HG03139 (cell line): ENCODE results near the gene PREPL.

Source experiments
- ATAC-seq: cut with Tn5 transposase; IDR thresholded peaks from one replicate; pipeline ENCODE4 v1.9.1; 2021; ENCODE audit not compliant: unreplicated experiment

PREPL gene

GRCh38 chr2:44297431-44297830 lies 63.9 kb downstream of the PREPL start:
- no peak for ATAC-seq

DNA sequence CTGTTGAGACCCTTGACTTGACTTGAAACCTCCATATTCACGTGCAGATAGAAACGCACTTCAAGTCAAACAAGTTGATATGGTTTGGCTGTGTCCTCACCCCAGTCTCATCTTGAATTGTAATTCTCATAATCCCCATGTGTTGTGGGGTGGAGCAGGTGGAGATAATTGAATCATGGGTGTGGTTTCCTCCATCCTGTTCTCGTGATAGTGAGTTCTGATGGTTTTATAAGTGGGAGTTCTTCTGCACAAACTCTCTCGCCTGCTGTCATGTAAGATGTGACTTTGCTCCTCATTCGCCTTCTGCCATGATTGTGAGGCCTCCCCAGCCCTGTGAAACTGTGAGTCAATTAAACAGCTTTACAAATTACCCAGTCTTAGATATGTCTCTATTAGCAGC lies 64.6 kb downstream of the PREPL start:
- no peak for ATAC-seq

- no peak for ATAC-seq
Measured at GRCh38 chr2:44295633-44296359, 65.5 kb downstream of the PREPL start.

DNA sequence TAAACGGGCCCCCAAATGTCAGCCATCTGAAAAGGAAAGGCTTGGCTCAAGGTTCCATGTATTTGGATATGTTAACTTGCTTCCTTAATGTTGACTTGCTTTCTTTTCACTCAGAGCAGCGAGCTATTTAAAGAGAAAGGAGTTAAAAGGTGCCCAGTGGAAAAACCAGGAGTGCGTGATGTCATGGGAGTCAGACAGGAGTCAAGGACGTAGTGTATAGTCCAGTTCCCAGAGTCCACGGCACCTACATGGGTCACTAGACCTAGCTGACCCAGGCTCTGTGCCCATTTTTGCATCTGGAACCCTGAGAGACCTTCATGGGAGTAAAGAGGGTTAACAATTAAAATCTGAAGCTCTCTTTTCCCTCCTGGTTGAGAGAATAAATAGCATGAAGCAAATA lies 66.2 kb downstream of the PREPL start:
- no peak for ATAC-seq

DNA sequence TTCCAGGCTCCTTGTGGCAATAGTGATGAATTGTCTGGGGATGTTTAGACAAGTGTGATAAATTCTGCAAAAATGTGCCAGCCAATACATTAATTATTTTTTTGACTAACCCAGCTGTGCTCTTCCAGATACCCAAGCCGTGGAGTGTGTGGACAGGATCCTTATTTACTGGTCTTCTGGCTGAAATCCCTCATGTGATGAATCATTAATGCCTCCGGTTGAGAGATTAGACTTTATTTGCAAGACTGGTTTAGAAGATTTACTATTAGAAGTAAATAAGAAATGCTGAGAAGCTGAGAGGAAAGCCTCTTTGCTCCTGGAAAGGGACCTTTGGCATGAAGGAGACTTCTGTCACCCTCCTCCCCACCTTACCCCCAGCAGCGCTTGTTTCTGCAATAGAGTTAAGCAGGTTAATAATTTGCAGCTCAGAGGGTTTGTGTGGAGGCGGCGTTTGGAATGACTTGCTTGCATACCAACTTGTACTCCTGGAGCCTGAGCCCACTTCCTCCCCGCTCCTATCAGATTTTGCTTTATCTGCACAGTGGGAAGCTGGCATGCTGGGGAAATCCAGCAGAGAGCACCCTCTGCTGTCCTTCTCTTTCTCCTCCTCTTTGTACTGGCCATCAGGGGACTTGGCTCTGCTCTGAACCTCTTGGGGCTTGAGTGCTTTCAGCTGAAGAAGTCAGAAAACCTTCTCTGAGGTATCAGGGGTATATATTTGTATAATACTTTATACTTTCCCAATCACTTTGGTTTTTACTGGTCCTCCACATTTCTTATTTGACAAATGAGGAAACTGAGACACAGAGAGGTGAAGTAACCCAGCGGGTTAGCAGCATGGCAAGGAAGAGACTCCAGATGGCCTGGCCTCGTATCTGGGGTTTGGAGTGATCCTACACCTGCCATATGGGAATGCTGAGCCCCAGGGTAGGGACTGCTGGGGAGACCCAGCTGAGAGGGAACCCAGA lies 69.7 kb downstream of the PREPL start:
- no peak for ATAC-seq

DNA sequence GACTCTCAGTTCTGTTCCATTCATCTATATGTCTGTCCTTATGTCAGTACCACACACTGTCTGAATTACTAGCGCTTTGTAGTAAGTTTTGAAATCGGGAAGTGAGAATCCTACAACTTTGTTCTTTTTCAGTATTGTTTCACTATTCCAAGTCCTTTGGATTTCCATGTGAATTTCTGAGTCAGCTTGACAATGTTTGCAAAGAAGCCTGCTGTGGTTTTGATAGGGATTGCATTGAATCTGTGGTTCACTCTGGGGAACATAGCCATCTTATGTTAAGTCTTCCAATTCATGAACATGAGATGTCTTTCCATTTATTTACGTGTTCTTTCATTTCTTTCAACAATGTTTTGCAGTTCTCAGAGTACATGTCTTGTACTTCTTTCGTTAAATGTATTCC lies 71.0 kb downstream of the PREPL start:
- no peak for ATAC-seq

DNA sequence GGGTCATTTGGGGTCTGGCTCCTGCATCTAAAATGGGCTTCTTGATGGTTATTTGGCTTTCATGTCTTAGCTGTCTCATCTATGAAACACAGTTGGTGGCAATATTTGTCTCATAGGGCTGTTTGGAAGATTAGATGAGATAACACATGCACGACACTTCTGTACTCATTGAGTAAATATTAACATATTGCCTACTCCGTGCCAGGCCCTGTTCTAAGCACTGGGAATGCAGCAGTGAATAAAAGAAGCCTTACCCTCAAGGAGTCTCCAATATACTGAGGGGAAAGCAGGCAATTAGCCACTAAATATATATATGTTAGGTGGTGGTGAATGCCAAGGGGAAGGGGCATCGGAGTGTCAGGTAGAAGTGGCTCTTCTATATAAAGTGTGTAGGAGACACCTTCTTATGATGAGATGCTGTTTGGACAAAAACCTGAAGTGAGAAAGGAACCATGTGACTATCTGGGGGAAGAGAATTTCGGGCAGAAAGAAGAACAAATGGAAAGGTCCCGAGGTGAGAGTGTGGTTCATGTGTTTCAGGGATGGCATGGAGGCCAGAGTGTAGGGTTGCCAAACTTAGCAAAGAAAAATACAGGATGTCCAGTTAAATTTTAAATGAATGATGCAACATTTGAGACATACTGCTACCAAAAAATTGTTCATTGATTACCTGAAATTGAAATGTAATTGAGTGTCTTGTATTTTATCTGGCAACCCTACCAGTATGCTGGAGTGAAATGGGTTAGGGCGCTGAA lies 74.2 kb downstream of the PREPL start:
- ATAC-seq = no peak

- no peak for ATAC-seq
Measured at GRCh38 chr2:44286119-44286883, 75.0 kb downstream of the PREPL start.

- ATAC-seq = no peak
Measured at GRCh38 chr2:44285174-44285573, 76.1 kb downstream of the PREPL start.

- ATAC-seq = no peak
Measured at GRCh38 chr2:44283116-44283666, 78.1 kb downstream of the PREPL start.

DNA sequence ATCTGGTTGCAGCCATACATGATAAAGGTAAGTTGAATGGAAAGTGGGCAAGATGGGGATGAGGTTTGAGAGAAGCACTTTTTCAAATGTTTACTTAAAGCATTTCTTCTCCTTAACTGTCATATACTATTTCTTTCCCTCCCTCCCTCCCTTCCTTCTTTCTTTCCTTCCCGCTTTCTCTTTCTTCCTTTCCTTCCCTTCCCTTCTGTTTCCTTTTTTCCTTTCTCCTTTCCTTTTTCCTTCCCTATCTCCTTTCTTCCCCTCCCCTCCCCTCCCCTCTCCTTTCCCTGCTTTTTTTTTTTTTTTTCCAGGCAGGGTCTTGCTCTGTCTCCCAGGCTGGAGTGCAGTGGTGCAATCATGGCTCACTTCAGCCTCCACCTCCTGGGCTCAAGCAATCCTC lies 80.4 kb downstream of the PREPL start:
- no peak for ATAC-seq

DNA sequence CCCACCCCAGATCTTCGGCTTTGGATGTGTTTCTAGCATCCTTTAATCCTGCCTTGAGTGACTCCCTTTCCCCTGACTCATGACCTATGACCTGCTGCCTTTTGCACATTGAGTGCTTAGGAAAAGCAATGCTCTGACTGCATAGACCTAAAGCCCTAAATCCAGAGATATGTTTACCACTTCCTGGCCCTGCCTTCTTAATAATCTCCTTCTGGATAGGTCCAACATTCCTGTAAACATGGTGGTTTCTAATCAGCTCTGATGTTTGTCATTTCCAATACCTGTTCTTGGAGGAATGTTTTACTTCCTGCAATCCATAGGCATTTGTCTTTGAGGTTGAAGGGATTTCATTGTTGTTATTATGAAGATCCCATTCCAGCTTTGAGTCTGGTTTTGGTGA lies 83.8 kb downstream of the PREPL start:
- ATAC-seq = no peak

DNA sequence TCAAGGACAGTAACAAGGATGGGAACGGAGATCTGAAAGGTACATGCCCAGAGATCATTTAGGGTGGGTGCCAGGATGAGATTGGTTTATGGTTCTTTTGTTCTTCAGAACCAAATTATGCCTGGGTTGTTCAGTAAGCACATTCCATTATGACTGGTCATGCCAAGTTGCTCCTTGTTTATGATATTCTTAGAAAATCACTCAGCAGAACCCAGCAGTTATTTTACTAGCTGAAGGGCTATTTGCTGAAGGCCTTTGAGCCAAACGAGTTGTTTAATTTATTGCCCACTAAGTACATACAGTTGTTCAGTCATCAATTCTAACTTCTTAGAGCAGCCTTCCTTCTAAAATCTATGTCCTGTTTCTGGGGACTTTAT lies 85.4 kb downstream of the PREPL start:
- ATAC-seq = no peak

DNA sequence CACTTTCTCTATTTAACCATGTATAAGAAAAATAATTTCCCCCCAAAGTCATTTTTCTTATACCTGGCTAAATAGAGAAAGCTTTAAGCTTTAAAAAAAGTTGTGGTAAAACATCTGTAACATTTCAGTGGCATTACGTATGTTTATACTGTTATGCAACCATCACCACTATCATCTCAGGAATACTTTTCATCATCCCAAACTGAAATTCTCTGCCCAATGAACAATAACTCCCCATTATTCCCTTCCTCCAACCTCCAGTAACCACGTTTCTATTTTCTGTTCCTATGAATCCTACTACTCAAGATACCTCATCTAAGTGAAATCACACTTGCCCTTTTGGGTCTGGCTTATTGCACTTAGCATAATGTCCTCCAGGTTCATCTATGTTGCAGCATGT lies 87.7 kb downstream of the PREPL start:
- ATAC-seq = no peak

- no peak for ATAC-seq
Measured at GRCh38 chr2:44273076-44273475, 88.2 kb downstream of the PREPL start.

DNA sequence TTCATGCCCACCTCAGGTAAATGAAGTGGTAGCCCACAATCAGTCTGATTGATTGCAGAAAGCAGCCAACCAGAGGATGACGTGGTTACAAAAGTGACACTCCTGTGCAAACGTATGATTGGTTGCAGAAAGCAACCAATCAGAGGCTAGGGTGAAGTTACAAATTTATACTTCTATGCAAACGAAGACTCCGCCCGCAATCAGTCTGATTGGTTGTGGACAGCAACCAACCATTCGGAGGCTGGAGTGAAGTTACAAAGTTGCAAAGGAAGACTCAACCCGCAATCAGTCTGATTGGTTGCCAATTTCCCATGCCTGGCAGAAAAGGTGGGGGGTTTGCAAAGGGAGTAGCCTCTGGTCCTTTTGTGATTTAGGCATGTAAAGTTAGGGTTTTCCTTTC lies 90.0 kb downstream of the PREPL start:
- no peak for ATAC-seq

DNA sequence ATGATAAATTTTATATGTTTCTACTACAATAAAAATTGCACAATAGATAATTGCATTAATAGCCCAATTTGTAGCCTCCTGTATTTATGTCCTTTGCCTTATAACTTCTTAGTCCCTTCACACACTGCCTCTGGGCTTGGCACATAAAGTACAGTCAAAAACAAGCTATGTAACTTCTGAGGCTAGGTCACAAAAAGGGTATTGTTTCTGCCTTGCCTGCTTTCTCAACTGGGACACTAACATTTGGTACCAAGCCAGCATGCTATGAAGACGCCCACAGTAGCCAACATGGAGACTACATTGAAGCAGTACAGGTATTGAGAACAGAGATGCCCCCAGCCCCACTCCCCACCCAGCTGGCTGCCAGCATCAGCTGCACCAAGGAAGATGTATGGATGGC lies 91.5 kb downstream of the PREPL start:
- ATAC-seq = no peak

- ATAC-seq = no peak
Measured at GRCh38 chr2:44267796-44268648, 93.3 kb downstream of the PREPL start.
